ENCODE data around the gene SLC9A1.

- TF ChIP-seq CTCF (IDR thresholded peaks at IDR 0.05 in 8 of 11, conservative IDR thresholded peaks at IDR 0.05 in 3 of 11): no peak
- no peak for TF ChIP-seq POLR2A (IDR thresholded peaks at IDR 0.05)
These were observed 68.9 kb downstream of the SLC9A1 start for GRCh38 chr1:27086026-27086425.

Data from spleen (tissue), 7 donors.